CD14-positive monocyte (primary cell): Measurements from ENCODE around the gene AKR1C3. TPM values are rescaled to one million over a fixed set of nuclear protein-coding genes. Genes with fewer than 3 reads are reported as not detected.

Source experiments
- DNase-seq, 3 donors: peaks; one replicate each; pipeline ENCODE4 v3.0.0-alpha.2; 2011 to 2022
- H2AFZ ChIP-seq: 2 replicates; pipeline ENCODE4 v1.6.0; 2012; ENCODE audit warnings: mild to moderate bottlenecking, low read depth, low read length, inconsistent platforms; ENCODE audit not compliant: insufficient read depth, poor library complexity, severe bottlenecking
- H3K27ac ChIP-seq, 2 donors: 1 replicate in 1 of 2; 2 replicates in 1 of 2; pipeline ENCODE4 v1.5.1; 2012 to 2013; ENCODE audit warnings: low read length in 2 of 2, control low read depth in 1 of 2, inconsistent platforms in 1 of 2, low read depth in 1 of 2, mild to moderate bottlenecking in 1 of 2
- H3K27me3 ChIP-seq, 2 donors: one replicate each; pipeline versions ENCODE4 v1.6.0 to v1.6.1; 2011 to 2013; ENCODE audit warnings: low read length in 2 of 2; ENCODE audit not compliant: control insufficient read depth in 2 of 2, insufficient read depth in 2 of 2
- H3K36me3 ChIP-seq, 2 donors: replicated peaks in 1 of 2; 1 replicate in 1 of 2; 2 replicates in 1 of 2; pipeline versions ENCODE4 v1.5.1 to v1.6.1; 2012 to 2013; ENCODE audit warnings: low read length in 2 of 2, control low read depth in 1 of 2, inconsistent platforms in 1 of 2, mild to moderate bottlenecking in 1 of 2; ENCODE audit not compliant: insufficient read depth in 2 of 2, control insufficient read depth in 1 of 2
- H3K4me1 ChIP-seq, 2 donors: 1 replicate in 1 of 2; 2 replicates in 1 of 2; pipeline versions ENCODE4 v1.5.1 to v1.6.1; 2012 to 2013; ENCODE audit warnings: low read length in 2 of 2, control low read depth in 1 of 2, inconsistent platforms in 1 of 2, mild to moderate bottlenecking in 1 of 2, moderate library complexity in 1 of 2; ENCODE audit not compliant: insufficient read depth in 2 of 2, control insufficient read depth in 1 of 2
- H3K4me2 ChIP-seq: replicated peaks from 2 replicates; pipeline ENCODE3; 2012; ENCODE audit warnings: low read length, moderate library complexity, mild to moderate bottlenecking; ENCODE audit not compliant: poor library complexity, severe bottlenecking; ENCODE audit errors: extremely low read depth
- H3K4me3 ChIP-seq, 3 experiments: fragments of 200-600 bp in 1 of 3; sonication (generic) in 1 of 3; replicated peaks in 1 of 3; 1 replicate in 2 of 3; 2 replicates in 1 of 3; pipeline ENCODE4 v1.5.1; 2011 to 2013; ENCODE audit warnings: low read length in 3 of 3, mild to moderate bottlenecking in 3 of 3, control low read depth in 2 of 3, low read depth in 2 of 3, inconsistent platforms in 1 of 3, moderate library complexity in 1 of 3
- H3K79me2 ChIP-seq: 2 replicates; pipeline ENCODE4 v1.6.0; 2012; ENCODE audit warnings: mild to moderate bottlenecking, control low read depth, inconsistent platforms, low read length, moderate library complexity; ENCODE audit not compliant: insufficient read depth
- H3K9ac ChIP-seq: 2 replicates; pipeline ENCODE4 v1.6.0; 2017; ENCODE audit warnings: low read length, mild to moderate bottlenecking; ENCODE audit not compliant: insufficient read depth, poor library complexity, severe bottlenecking
- H3K9me3 ChIP-seq, 2 donors: replicated peaks in 1 of 2; 1 replicate in 1 of 2; 2 replicates in 1 of 2; pipeline versions ENCODE4 v1.5.1 to v1.6.1; 2012 to 2013; ENCODE audit warnings: low read length in 2 of 2, control low read depth in 1 of 2; ENCODE audit not compliant: control insufficient read depth in 1 of 2, insufficient read depth in 1 of 2
- H4K20me1 ChIP-seq: 2 replicates; pipeline ENCODE4 v1.6.0; 2012; ENCODE audit warnings: mild to moderate bottlenecking, low read length, control low read depth, moderate library complexity; ENCODE audit not compliant: insufficient read depth
- H3K27ac Mint-ChIP-seq, 7 donors: one replicate each; pipeline ENCODE4 v1.8.0; 2020; ENCODE audit warnings: mild to moderate bottlenecking in 7 of 7, mixed read lengths in 7 of 7, moderate library complexity in 6 of 7, inconsistent platforms in 2 of 7
- H3K27me3 Mint-ChIP-seq, 3 donors: one replicate each; pipeline ENCODE4 v1.8.0; 2021 to 2022; ENCODE audit warnings: low read depth in 3 of 3, mild to moderate bottlenecking in 3 of 3, mixed read lengths in 3 of 3, moderate library complexity in 3 of 3, inconsistent platforms in 1 of 3
- H3K36me3 Mint-ChIP-seq, 2 donors: one replicate each; pipeline ENCODE4 v1.8.0; 2020; ENCODE audit warnings: mixed read lengths in 2 of 2, inconsistent platforms in 1 of 2, mild to moderate bottlenecking in 1 of 2
- H3K4me1 Mint-ChIP-seq: one replicate; pipeline ENCODE4 v1.8.0; 2020; ENCODE audit warnings: mild to moderate bottlenecking, mixed read lengths
- H3K4me3 Mint-ChIP-seq, 2 donors: one replicate each; pipeline ENCODE4 v1.8.0; 2020; ENCODE audit warnings: mild to moderate bottlenecking in 2 of 2, mixed read lengths in 2 of 2, moderate library complexity in 1 of 2
- H3K9me3 Mint-ChIP-seq, 7 donors: one replicate each; pipeline ENCODE4 v1.8.0; 2020 to 2022; ENCODE audit warnings: mixed read lengths in 7 of 7, mild to moderate bottlenecking in 6 of 7, moderate library complexity in 6 of 7, inconsistent platforms in 2 of 7
- WGBS: methylation state at CpG from one replicate; pipeline ENCODE4 v1.1.5; 2013; ENCODE audit warnings: missing lambda C conversion rate; ENCODE audit not compliant: insufficient coverage; 5-methylcytosine and 5-hydroxymethylcytosine counted together
- intact Hi-C, 2 donors: fragments of 100-400 bp; cut with micrococcal nuclease; formaldehyde crosslinking; loops; one replicate each; pipeline versions ENCODE4 v1.15.0 to v1.15.1; 2023
- polyA minus RNA-seq: library from RNA; depleted of rRNA, polyadenylated mRNA; stranded (reverse); fragments of >200 nt; gene quantifications from 2 replicates; pipeline ENCODE4 v1.2.3, GENCODE V29; 2012
- polyA plus RNA-seq, 3 donors: library from polyadenylated mRNA; depleted of rRNA in 1 of 3; unstranded in 2 of 3; stranded (reverse) in 1 of 3; fragments of 300-500 nt in 2 of 3; fragments of >200 nt in 1 of 3; fragmentation: Illumina TruSeq in 2 of 3; gene quantifications; 1 replicate in 2 of 3; 2 replicates in 1 of 3; pipeline ENCODE4 v1.2.3, GENCODE V29; 2012 to 2021
- total RNA-seq, 12 experiments: library from RNA in 1 of 12; stranded (reverse) in 1 of 12; fragments of 120-200 nt in 1 of 12; gene quantifications; one replicate each; pipeline ENCODE4 v1.2.4 and lab custom pipeline; 2013 to 2026; ENCODE audit warnings: mixed read lengths in 6 of 12, inconsistent platforms in 1 of 12
- TF ChIP-seq, protein P1 (sequence below): fragments of 200-600 bp; IDR thresholded peaks from one replicate; pipeline ENCODE4 v1.8.0; 2022; ENCODE audit warnings: antibody characterized with exemption, mild to moderate bottlenecking

Gene AKR1C3
- total RNA-seq (2013) = 1.7 TPM
- polyA plus RNA-seq (1 to 10 TPM; 1.1 to 2.4 (median 1.9) TPM), polyA minus RNA-seq (0.42 and 1.1 TPM in 2 replicates), total RNA-seq (lab: John Stamatoyannopoulos, UW) (0.08 to 5.7 (median 1.3) reads per million in 11 experiments)

DNA sequence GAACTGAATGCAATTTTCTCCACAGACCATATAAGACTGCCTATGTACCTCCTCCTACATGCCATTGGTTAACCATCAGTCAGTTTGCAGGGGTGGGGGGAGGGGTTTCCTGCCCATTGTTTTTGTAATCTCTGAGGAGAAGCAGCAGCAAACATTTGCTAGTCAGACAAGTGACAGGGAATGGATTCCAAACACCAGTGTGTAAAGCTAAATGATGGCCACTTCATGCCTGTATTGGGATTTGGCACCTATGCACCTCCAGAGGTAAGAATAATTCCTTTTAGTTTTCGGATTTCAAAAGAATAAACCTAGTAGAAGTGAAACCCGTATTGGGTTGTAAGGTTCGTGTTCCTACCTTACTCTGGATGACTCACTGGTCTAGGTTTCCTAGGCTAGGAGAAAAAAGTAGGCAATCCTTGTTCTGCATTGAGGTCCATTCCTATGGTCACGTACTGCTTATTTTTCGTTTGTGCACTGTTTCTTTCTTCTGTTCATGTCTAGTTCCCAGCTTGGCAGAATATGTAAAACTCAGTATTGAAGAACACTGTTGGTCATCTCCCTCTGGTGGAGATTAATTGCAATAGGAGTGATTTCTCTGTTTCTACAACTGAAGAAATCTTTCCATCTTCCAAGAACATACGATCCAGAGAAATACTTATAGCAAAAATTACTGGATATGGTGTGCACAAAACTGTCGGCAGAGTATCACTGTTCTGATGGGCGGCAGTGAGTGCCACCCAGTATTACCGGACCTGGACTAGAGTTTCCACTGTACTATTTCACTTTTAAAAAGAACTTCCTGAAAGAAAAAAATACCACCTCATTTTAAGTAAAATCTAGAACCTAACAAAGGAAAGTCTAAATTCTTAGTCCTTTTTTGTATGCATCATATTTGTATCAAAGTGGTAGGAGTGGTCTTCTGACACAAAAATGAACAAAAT, at the start of gene AKR1C3:
Gene AKR1C3 (plus strand): TSS at position 150 of the 941 bp plus-strand sequence. CDS start 31 bp downstream, at position 181.
- no peaks in the 10 kb centered on the region for H3K79me2 ChIP-seq
- TF ChIP-seq, protein P1, sequence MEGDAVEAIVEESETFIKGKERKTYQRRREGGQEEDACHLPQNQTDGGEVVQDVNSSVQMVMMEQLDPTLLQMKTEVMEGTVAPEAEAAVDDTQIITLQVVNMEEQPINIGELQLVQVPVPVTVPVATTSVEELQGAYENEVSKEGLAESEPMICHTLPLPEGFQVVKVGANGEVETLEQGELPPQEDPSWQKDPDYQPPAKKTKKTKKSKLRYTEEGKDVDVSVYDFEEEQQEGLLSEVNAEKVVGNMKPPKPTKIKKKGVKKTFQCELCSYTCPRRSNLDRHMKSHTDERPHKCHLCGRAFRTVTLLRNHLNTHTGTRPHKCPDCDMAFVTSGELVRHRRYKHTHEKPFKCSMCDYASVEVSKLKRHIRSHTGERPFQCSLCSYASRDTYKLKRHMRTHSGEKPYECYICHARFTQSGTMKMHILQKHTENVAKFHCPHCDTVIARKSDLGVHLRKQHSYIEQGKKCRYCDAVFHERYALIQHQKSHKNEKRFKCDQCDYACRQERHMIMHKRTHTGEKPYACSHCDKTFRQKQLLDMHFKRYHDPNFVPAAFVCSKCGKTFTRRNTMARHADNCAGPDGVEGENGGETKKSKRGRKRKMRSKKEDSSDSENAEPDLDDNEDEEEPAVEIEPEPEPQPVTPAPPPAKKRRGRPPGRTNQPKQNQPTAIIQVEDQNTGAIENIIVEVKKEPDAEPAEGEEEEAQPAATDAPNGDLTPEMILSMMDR = peak; percentile 68
- H3K36me3 Mint-ChIP-seq = no peaks in the 10 kb centered on the region
- H3K27me3 ChIP-seq = no peaks in the 10 kb centered on the region
- DNase-seq = peak; percentile 8 to 42 (median 26)
- 7% methylated on average over 4 of the region's 9 CpGs for WGBS
- H3K4me1 ChIP-seq = peaks cover 11 to 17% of the 10 kb centered on the region in 2 donors
- peaks cover 15% of the 10 kb centered on the region for H3K4me1 Mint-ChIP-seq
- peak within 1 kb of the TSS; percentile 70 for H2AFZ ChIP-seq
- intact Hi-C loops = no loop called here
- H3K4me3 Mint-ChIP-seq = peak within 1 kb of the TSS; percentile 69 to 87
- no peaks in the 10 kb centered on the region for H3K9me3 ChIP-seq
- H3K9me3 Mint-ChIP-seq = peaks cover 0 to 2% (median 0%) of the 10 kb centered on the region in 7 donors
- H3K27ac ChIP-seq = peak within 1 kb of the TSS in 1 of 2 donors; percentile 33
- H3K9ac ChIP-seq = peak within 1 kb of the TSS; percentile 42
- H3K27me3 Mint-ChIP-seq = peaks cover 0 to 3% (median 0%) of the 10 kb centered on the region in 3 donors
- no peaks in the 10 kb centered on the region for H3K36me3 ChIP-seq
- peak within 1 kb of the TSS; percentile 32 to 72 (median 72) for H3K4me3 ChIP-seq
- H3K4me2 ChIP-seq = peak within 1 kb of the TSS; percentile 80
- H3K27ac Mint-ChIP-seq = peak within 1 kb of the TSS in 3 of 7 donors; percentile 28 to 54 (median 34)
- no peaks in the 10 kb centered on the region for H4K20me1 ChIP-seq

DNA sequence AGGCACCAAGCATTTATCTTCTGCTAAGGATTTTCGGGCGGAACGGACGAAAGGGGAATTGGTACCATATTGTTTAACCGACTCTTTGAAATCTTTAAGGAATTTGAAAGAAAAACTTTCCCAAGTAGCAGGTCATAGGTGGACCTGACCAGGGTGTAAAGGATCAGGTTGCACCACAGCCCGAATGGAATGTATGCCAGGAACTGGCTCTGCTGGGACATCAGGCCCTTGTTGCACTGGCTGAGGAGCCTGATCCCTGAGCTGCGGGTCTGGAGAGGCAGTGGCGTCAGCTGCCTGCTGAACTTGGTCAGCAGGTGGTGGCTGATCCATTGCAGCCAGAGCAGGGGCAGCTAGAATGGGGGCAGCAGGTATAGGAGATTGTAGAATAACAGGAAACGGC, 49.1 kb upstream of the AKR1C3 start:
- peaks cover 10% of the 10 kb centered on the region for H3K4me1 Mint-ChIP-seq
- Histone ChIP-seq H3K79me2 (no peaks in the 10 kb centered on the region), H4K20me1 (no peaks in the 10 kb centered on the region), H3K9me3 (peaks cover 0 to 13% of the 10 kb centered on the region in 2 donors), H3K27me3 (no peaks in the 10 kb centered on the region), H3K4me1 (no peaks in the 10 kb centered on the region), H3K9ac (no peak overlapping the region), H2AFZ (no peak overlapping the region), H3K36me3 (no peaks in the 10 kb centered on the region), H3K4me3 (no peak overlapping the region), H3K27ac (no peak overlapping the region), H3K4me2 (no peak overlapping the region)
- H3K27ac Mint-ChIP-seq = no peak overlapping the region
- 98% methylated on average over 4 of the region's 9 CpGs for WGBS
- H3K27me3 Mint-ChIP-seq = peaks cover 0 to 1% (median 1%) of the 10 kb centered on the region in 3 donors
- intact Hi-C loops = no loop called here
- H3K36me3 Mint-ChIP-seq = no peaks in the 10 kb centered on the region
- no peak overlapping the region for H3K4me3 Mint-ChIP-seq
- TF ChIP-seq, protein P1 = no peak
- no peak for DNase-seq
- H3K9me3 Mint-ChIP-seq = peaks cover 6 to 26% (median 9%) of the 10 kb centered on the region in 7 donors
